ENCODE results near the gene SH3RF1.

- no peak for TF ChIP-seq CTCF (conservative IDR thresholded peaks at IDR 0.05; ENCODE audit: low read depth in 2 of 2)
- no peak for TF ChIP-seq CREB1 (CRISPR knock-in tag; IDR thresholded peaks at IDR 0.05; ENCODE audit: low read depth)
- TF ChIP-seq EZH2phosphoT487 (IDR thresholded peaks at IDR 0.05; ENCODE audit: unreplicated experiment), result no peak
- no peak for TF ChIP-seq REST (IDR thresholded peaks at IDR 0.05; ENCODE audit: unreplicated experiment)
- no peak for TF ChIP-seq JUNB (IDR thresholded peaks at IDR 0.05; ENCODE audit: unreplicated experiment)
- TF ChIP-seq POLR2AphosphoS5 (IDR thresholded peaks at IDR 0.05; ENCODE audit: low read depth), result no peak
Measured at GRCh38 chr4:169245061-169245460, 25.7 kb downstream of the SH3RF1 start.

Data from GM23338 (cell line).